Natural killer cell (primary cell): Measurements from ENCODE around the gene QRFP. TPM values are rescaled to one million over a fixed set of nuclear protein-coding genes. Genes with fewer than 3 reads are reported as not detected.

Experiments used
- ATAC-seq, 3 donors: fragments of 150-1000 bp in 2 of 3; fragments of 200-7000 bp in 1 of 3; cut with Tn5 transposase; 1 replicate in 1 of 3; 2 replicates in 2 of 3; pipeline ENCODE4 v1.10.0; 2021; ENCODE audit warnings: mild to moderate bottlenecking in 2 of 3, moderate library complexity in 2 of 3
- DNase-seq, 2 donors: peaks; one replicate each; pipeline versions ENCODE4 v3.0.0 to v3.0.0-alpha.2; 2013 to 2021; ENCODE audit warnings: mixed read lengths in 1 of 2
- H3K27ac ChIP-seq: one replicate; pipeline ENCODE4 v1.5.1; 2013; ENCODE audit warnings: mild to moderate bottlenecking, low read length
- H3K27me3 ChIP-seq: one replicate; pipeline ENCODE4 v1.6.1; 2013; ENCODE audit warnings: low read length; ENCODE audit not compliant: control insufficient read depth, insufficient read depth
- H3K36me3 ChIP-seq: one replicate; pipeline ENCODE4 v1.6.1; 2013; ENCODE audit warnings: low read length; ENCODE audit not compliant: control insufficient read depth, insufficient read depth
- H3K4me1 ChIP-seq: one replicate; pipeline ENCODE4 v1.6.1; 2013; ENCODE audit warnings: low read length; ENCODE audit not compliant: control insufficient read depth, insufficient read depth
- H3K4me3 ChIP-seq: one replicate; pipeline ENCODE4 v1.5.1; 2013; ENCODE audit warnings: low read length
- H3K9me3 ChIP-seq: one replicate; pipeline ENCODE4 v1.6.1; 2013; ENCODE audit warnings: low read length; ENCODE audit not compliant: control insufficient read depth, insufficient read depth
- H3K27ac Mint-ChIP-seq, 2 donors: one replicate each; pipeline ENCODE4 v1.8.0; 2022; ENCODE audit warnings: mild to moderate bottlenecking in 2 of 2, mixed read lengths in 2 of 2, moderate library complexity in 1 of 2
- H3K27me3 Mint-ChIP-seq, 2 donors: one replicate each; pipeline ENCODE4 v1.8.0; 2022; ENCODE audit warnings: low read depth in 2 of 2, mixed read lengths in 2 of 2
- H3K36me3 Mint-ChIP-seq: one replicate; pipeline ENCODE4 v1.8.0; 2022; ENCODE audit warnings: mixed read lengths
- H3K4me1 Mint-ChIP-seq, 2 donors: one replicate each; pipeline ENCODE4 v1.8.0; 2022; ENCODE audit warnings: mixed read lengths in 2 of 2
- H3K4me3 Mint-ChIP-seq: one replicate; pipeline ENCODE4 v1.8.0; 2022; ENCODE audit warnings: mild to moderate bottlenecking, moderate library complexity, mixed read lengths
- H3K9me3 Mint-ChIP-seq, 2 donors: one replicate each; pipeline ENCODE4 v1.8.0; 2022; ENCODE audit warnings: mixed read lengths in 2 of 2
- WGBS: methylation state at CpG from one replicate; pipeline ENCODE4 v1.1.7; 2013; ENCODE audit warnings: missing lambda C conversion rate; ENCODE audit not compliant: insufficient coverage; 5-methylcytosine and 5-hydroxymethylcytosine counted together
- intact Hi-C: fragments of 100-400 bp; cut with micrococcal nuclease; formaldehyde crosslinking; loops from one replicate; pipeline ENCODE4 v1.14.2; 2022
- total RNA-seq, 4 donors: library from RNA; stranded (reverse); fragments of 120-200 nt in 1 of 4; gene quantifications; one replicate each; pipeline versions ENCODE4 v1.2.3 to v1.2.4, GENCODE V29; 2013 to 2022
- TF ChIP-seq, protein P1 (sequence below): fragments of 200-600 bp; IDR thresholded peaks from one replicate; pipeline ENCODE4 v1.8.0; 2022; ENCODE audit warnings: antibody characterized with exemption

The QRFP gene
- total RNA-seq, 3 donors from 2014 or later (not counting 1 experiment from before 2014, with no cell fraction given): not detected

DNA sequence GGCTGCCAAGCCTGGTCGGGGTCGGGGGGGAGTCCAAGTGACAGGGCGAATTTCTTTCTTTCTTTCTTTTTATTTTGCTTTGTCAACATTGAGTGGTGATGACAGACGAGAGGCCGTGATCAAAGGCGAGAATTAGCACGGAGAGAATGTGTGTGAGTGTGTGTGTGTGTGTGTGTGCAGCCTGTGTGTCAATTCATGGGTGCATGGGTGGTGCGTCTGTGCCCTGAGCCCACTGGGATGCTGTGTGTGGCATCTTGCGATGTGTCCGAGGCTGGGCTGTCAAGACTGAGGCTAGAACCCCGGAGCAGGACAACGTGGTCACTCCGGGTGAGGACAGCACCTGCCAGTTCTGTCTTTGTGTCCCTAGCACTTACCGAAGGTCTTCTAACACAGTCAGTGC lies 47.2 kb upstream of the QRFP start:
- TF ChIP-seq, protein P1, sequence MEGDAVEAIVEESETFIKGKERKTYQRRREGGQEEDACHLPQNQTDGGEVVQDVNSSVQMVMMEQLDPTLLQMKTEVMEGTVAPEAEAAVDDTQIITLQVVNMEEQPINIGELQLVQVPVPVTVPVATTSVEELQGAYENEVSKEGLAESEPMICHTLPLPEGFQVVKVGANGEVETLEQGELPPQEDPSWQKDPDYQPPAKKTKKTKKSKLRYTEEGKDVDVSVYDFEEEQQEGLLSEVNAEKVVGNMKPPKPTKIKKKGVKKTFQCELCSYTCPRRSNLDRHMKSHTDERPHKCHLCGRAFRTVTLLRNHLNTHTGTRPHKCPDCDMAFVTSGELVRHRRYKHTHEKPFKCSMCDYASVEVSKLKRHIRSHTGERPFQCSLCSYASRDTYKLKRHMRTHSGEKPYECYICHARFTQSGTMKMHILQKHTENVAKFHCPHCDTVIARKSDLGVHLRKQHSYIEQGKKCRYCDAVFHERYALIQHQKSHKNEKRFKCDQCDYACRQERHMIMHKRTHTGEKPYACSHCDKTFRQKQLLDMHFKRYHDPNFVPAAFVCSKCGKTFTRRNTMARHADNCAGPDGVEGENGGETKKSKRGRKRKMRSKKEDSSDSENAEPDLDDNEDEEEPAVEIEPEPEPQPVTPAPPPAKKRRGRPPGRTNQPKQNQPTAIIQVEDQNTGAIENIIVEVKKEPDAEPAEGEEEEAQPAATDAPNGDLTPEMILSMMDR: no peak
- no peaks in the 10 kb centered on the region for H3K9me3 Mint-ChIP-seq
- Histone ChIP-seq H3K27me3 (peaks cover 12% of the 10 kb centered on the region), H3K36me3 (no peaks in the 10 kb centered on the region), H3K9me3 (no peaks in the 10 kb centered on the region), H3K4me1 (peaks cover 5% of the 10 kb centered on the region), H3K27ac (no peak overlapping the region), H3K4me3 (no peak overlapping the region)
- H3K27ac Mint-ChIP-seq: no peak overlapping the region
- H3K4me3 Mint-ChIP-seq: no peak overlapping the region
- DNase-seq (no peak), ATAC-seq (no peak)
- intact Hi-C loops: loop anchor here (5.0 kb wide), 1 partner anchor 171 kb away; no protein-coding TSS in a partner anchor
- 71% methylated on average over 14 of the region's 14 CpGs for WGBS
- peaks cover 0 to 9% of the 10 kb centered on the region in 2 donors for H3K4me1 Mint-ChIP-seq
- peaks cover 25 to 35% of the 10 kb centered on the region in 2 donors for H3K27me3 Mint-ChIP-seq
- H3K36me3 Mint-ChIP-seq: no peaks in the 10 kb centered on the region

DNA sequence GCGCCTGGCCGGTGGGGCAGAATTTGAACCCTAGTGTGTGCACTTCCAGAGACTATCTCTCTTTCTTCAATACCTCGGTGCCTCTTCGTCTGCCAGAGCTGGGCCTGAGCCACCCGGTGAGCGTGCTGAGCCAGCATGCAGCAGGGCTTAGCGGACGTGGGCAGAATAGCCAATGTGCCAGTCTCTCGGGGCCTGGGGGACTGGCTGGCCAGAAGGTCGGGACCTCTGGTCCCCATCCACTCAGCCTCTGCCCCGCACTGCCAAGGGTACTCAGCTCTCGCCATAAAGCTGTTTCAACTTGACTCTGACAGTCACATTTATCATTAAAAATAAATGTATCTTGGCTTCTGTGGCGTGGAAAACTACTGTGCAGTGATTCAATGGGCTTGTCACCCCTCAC lies 46.6 kb upstream of the QRFP start:
- Histone ChIP-seq H3K27me3 (peaks cover 12% of the 10 kb centered on the region), H3K9me3 (no peaks in the 10 kb centered on the region), H3K27ac (no peak overlapping the region), H3K4me3 (no peak overlapping the region), H3K36me3 (no peaks in the 10 kb centered on the region), H3K4me1 (peaks cover 5% of the 10 kb centered on the region)
- no peak overlapping the region for H3K27ac Mint-ChIP-seq
- no peak overlapping the region for H3K4me3 Mint-ChIP-seq
- H3K36me3 Mint-ChIP-seq: no peaks in the 10 kb centered on the region
- ATAC-seq (no peak), DNase-seq (no peak)
- H3K9me3 Mint-ChIP-seq: no peaks in the 10 kb centered on the region
- H3K27me3 Mint-ChIP-seq: peaks cover 22 to 36% of the 10 kb centered on the region in 2 donors
- WGBS: 84% methylated on average over 13 of the region's 13 CpGs
- H3K4me1 Mint-ChIP-seq: peaks cover 0 to 9% of the 10 kb centered on the region in 2 donors
- TF ChIP-seq, protein P1: no peak
- intact Hi-C loops: loop anchor here (5.0 kb wide), 1 partner anchor 171 kb away; no protein-coding TSS in a partner anchor

GRCh38 chr9:130942679-130943078 lies 46.1 kb upstream of the QRFP start:
- no peaks in the 10 kb centered on the region for H3K36me3 Mint-ChIP-seq
- intact Hi-C loops: loop anchor here (5.0 kb wide), 1 partner anchor 170 kb away; no protein-coding TSS in a partner anchor
- WGBS: 90% methylated on average over 10 of the region's 10 CpGs

More at GRCh38 chr9:130942679-130943078, 46.1 kb upstream of the QRFP start:
- Histone ChIP-seq H3K27ac (no peak overlapping the region), H3K36me3 (no peaks in the 10 kb centered on the region), H3K4me1 (peaks cover 5% of the 10 kb centered on the region), H3K9me3 (no peaks in the 10 kb centered on the region), H3K4me3 (no peak overlapping the region), H3K27me3 (peaks cover 12% of the 10 kb centered on the region)
- peaks cover 22 to 36% of the 10 kb centered on the region in 2 donors for H3K27me3 Mint-ChIP-seq
- no peak overlapping the region for H3K27ac Mint-ChIP-seq
- TF ChIP-seq, protein P1: no peak
- H3K4me1 Mint-ChIP-seq: peaks cover 0 to 9% of the 10 kb centered on the region in 2 donors
- no peak overlapping the region for H3K4me3 Mint-ChIP-seq
- DNase-seq (no peak), ATAC-seq (no peak)
- H3K9me3 Mint-ChIP-seq: no peaks in the 10 kb centered on the region
